ENCODE data around the gene AATK.

- no peak for TF ChIP-seq CTCF (IDR thresholded peaks at IDR 0.05)
- no peak for TF ChIP-seq POLR2A (IDR thresholded peaks at IDR 0.05)
- no peak for TF ChIP-seq EP300 (IDR thresholded peaks at IDR 0.05)
Observed at GRCh38 chr17:81167638-81168037, 1.6 kb upstream of the AATK start.

Measured in tibial nerve (tissue), 4 donors.